NCI-H774 (cell line): Measurements from ENCODE around the gene GIMAP6.
"Not testable (repeated sequence)": the region's sequence is repeated elsewhere in the genome, so short reads cannot be mapped to it uniquely, and the experiment has no call there.

Experiments used
- DNase-seq: peaks from one replicate; lab custom pipeline; 2025; lab: John Stamatoyannopoulos, UW

Gene GIMAP6

GRCh38 chr7:150631866-150632864 lies at the start of gene GIMAP6:
GIMAP6 (minus strand) TSS chr7:150632385; CDS start chr7:150630142, 2,243 bp downstream.
- DNase-seq = no peak

GRCh38 chr7:150680364-150680763 lies 48.2 kb upstream of the GIMAP6 start:
- not testable (repeated sequence) for DNase-seq

GRCh38 chr7:150678601-150679000 lies 46.4 kb upstream of the GIMAP6 start:
- DNase-seq = not testable (repeated sequence)

GRCh38 chr7:150676854-150677253 lies 44.7 kb upstream of the GIMAP6 start:
- not testable (repeated sequence) for DNase-seq

GRCh38 chr7:150676276-150676675 lies 44.1 kb upstream of the GIMAP6 start:
- not testable (repeated sequence) for DNase-seq

- DNase-seq = no peak
Measured at GRCh38 chr7:150675714-150676113, 43.5 kb upstream of the GIMAP6 start.

- not testable (repeated sequence) for DNase-seq
Measured at GRCh38 chr7:150671798-150672585, 39.8 kb upstream of the GIMAP6 start.

- DNase-seq = no peak
Measured at GRCh38 chr7:150668977-150669376, 36.8 kb upstream of the GIMAP6 start.

GRCh38 chr7:150668472-150668911 lies 36.3 kb upstream of the GIMAP6 start:
- DNase-seq = no peak

GRCh38 chr7:150666412-150666811 lies 34.2 kb upstream of the GIMAP6 start:
- no peak for DNase-seq

GRCh38 chr7:150665896-150666295 lies 33.7 kb upstream of the GIMAP6 start:
- no peak for DNase-seq

- no peak for DNase-seq
Measured at GRCh38 chr7:150665089-150665748, 33.0 kb upstream of the GIMAP6 start.

GRCh38 chr7:150663802-150664494 lies 31.8 kb upstream of the GIMAP6 start:
- DNase-seq = no peak

- not testable (repeated sequence) for DNase-seq
Measured at GRCh38 chr7:150662821-150663220, 30.6 kb upstream of the GIMAP6 start.

GRCh38 chr7:150660939-150661613 lies 28.9 kb upstream of the GIMAP6 start:
- no peak for DNase-seq

- DNase-seq = no peak
Measured at GRCh38 chr7:150657526-150657925, 25.3 kb upstream of the GIMAP6 start.

- DNase-seq = no peak
Measured at GRCh38 chr7:150656047-150656446, 23.9 kb upstream of the GIMAP6 start.

- no peak for DNase-seq
Measured at GRCh38 chr7:150654692-150655091, 22.5 kb upstream of the GIMAP6 start.

GRCh38 chr7:150649080-150649385 lies 16.8 kb upstream of the GIMAP6 start:
- no peak for DNase-seq

GRCh38 chr7:150648353-150649079 lies 16.3 kb upstream of the GIMAP6 start:
- DNase-seq = no peak
